ENCODE measurements around the gene NRTN.
A peak's percentile ranks its signal among the peaks of the same experiment; 100 is the strongest.

GRCh38 chr19:5822181-5822844, 17.4 kb downstream of the NRTN start:
- TF ChIP-seq EGR1 (IDR thresholded peaks at IDR 0.05; ENCODE audit: low read depth in 2 of 2) (no peak), HNF4G (IDR thresholded peaks at IDR 0.05) (no peak), CTCF (IDR thresholded peaks at IDR 0.05; ENCODE audit: low read depth, low read length, missing input control) (no peak), RXRA (IDR thresholded peaks at IDR 0.05) (no peak), ZBTB33 (IDR thresholded peaks at IDR 0.05) (no peak), RAD21 (IDR thresholded peaks at IDR 0.05) (peak in 1 of 2 donors; percentile 6), REST (IDR thresholded peaks at IDR 0.05) (no peak), GABPA (IDR thresholded peaks at IDR 0.05 in 1 of 2, conservative IDR thresholded peaks at IDR 0.05 in 1 of 2) (no peak), YY1 (IDR thresholded peaks at IDR 0.05) (no peak), FOXA1 (IDR thresholded peaks at IDR 0.05) (no peak)

All from liver (tissue), 3 donors.